Osteocyte (in vitro differentiated cells): Measurements from ENCODE around the gene IQCH. TPM values are rescaled to one million over a fixed set of nuclear protein-coding genes. Genes with fewer than 3 reads are reported as not detected.

Experiments used
- DNase-seq: peaks from one replicate; pipeline ENCODE4 v3.0.0; 2021; ENCODE audit warnings: mixed read lengths; ENCODE audit not compliant: unreplicated experiment; ENCODE audit errors: extremely low spot score
- H3K27ac Mint-ChIP-seq: one replicate; pipeline ENCODE4 v1.8.0; 2021; ENCODE audit warnings: mild to moderate bottlenecking, mixed read lengths; ENCODE audit not compliant: unreplicated experiment
- H3K27me3 Mint-ChIP-seq: one replicate; pipeline ENCODE4 v1.8.0; 2021; ENCODE audit warnings: mixed read lengths; ENCODE audit not compliant: unreplicated experiment
- H3K36me3 Mint-ChIP-seq: one replicate; pipeline ENCODE4 v1.8.0; 2021; ENCODE audit warnings: mixed read lengths; ENCODE audit not compliant: unreplicated experiment
- H3K4me1 Mint-ChIP-seq: one replicate; pipeline ENCODE4 v1.8.0; 2021; ENCODE audit warnings: mixed read lengths; ENCODE audit not compliant: unreplicated experiment
- H3K4me3 Mint-ChIP-seq: one replicate; pipeline ENCODE4 v1.8.0; 2021; ENCODE audit warnings: mild to moderate bottlenecking, moderate library complexity, mixed read lengths; ENCODE audit not compliant: unreplicated experiment
- H3K9me3 Mint-ChIP-seq: one replicate; pipeline ENCODE4 v1.8.0; 2021; ENCODE audit warnings: mixed read lengths; ENCODE audit not compliant: unreplicated experiment
- total RNA-seq: library from RNA; stranded (reverse); gene quantifications from 2 replicates; pipeline ENCODE4 v1.2.1, GENCODE V29; 2021
- TF ChIP-seq, protein P1 (sequence below): fragments of 200-600 bp; sonication (generic); IDR thresholded peaks from 2 replicates; pipeline ENCODE4 v1.5.0; 2021; ENCODE audit warnings: antibody characterized with exemption, mild to moderate bottlenecking, moderate library complexity

The IQCH gene
- total RNA-seq, 1 donor from 2014 or later, result 2.0 TPM

DNA sequence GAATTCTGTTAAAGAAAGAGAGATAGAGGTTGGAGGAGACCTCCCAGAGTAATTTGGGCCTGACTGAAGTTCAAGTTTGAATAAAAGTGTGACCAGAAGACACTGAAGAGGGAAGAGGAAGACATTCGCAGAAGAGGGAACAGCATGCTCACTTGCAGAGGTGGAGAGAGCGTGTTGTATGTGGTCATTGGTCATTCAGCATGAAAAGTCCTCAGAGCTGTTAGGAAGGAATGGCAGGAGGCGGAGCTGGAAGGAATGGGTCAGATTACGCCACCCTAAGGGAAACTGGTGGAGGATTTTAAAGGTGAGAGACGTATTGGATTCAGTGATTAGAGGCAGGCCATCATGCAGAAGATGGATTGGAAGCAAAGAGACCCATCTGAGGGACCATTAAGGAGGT, 41.6 kb downstream of the IQCH start:
- Mint-ChIP-seq H3K4me3 (no peak overlapping the region), H3K4me1 (no peaks in the 10 kb centered on the region), H3K27me3 (no peaks in the 10 kb centered on the region), H3K9me3 (no peaks in the 10 kb centered on the region), H3K27ac (no peak overlapping the region), H3K36me3 (no peaks in the 10 kb centered on the region)
- no peak for DNase-seq
- TF ChIP-seq, protein P1, sequence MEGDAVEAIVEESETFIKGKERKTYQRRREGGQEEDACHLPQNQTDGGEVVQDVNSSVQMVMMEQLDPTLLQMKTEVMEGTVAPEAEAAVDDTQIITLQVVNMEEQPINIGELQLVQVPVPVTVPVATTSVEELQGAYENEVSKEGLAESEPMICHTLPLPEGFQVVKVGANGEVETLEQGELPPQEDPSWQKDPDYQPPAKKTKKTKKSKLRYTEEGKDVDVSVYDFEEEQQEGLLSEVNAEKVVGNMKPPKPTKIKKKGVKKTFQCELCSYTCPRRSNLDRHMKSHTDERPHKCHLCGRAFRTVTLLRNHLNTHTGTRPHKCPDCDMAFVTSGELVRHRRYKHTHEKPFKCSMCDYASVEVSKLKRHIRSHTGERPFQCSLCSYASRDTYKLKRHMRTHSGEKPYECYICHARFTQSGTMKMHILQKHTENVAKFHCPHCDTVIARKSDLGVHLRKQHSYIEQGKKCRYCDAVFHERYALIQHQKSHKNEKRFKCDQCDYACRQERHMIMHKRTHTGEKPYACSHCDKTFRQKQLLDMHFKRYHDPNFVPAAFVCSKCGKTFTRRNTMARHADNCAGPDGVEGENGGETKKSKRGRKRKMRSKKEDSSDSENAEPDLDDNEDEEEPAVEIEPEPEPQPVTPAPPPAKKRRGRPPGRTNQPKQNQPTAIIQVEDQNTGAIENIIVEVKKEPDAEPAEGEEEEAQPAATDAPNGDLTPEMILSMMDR, result no peak

GRCh38 chr15:67296684-67297083, 42.1 kb downstream of the IQCH start:
- H3K4me1 Mint-ChIP-seq, result no peaks in the 10 kb centered on the region
- H3K27me3 Mint-ChIP-seq, result no peaks in the 10 kb centered on the region
- H3K36me3 Mint-ChIP-seq, result no peaks in the 10 kb centered on the region
- H3K9me3 Mint-ChIP-seq, result no peaks in the 10 kb centered on the region
- H3K27ac Mint-ChIP-seq, result no peak overlapping the region
- TF ChIP-seq, protein P1, result no peak
- no peak overlapping the region for H3K4me3 Mint-ChIP-seq
- DNase-seq, result no peak

DNA sequence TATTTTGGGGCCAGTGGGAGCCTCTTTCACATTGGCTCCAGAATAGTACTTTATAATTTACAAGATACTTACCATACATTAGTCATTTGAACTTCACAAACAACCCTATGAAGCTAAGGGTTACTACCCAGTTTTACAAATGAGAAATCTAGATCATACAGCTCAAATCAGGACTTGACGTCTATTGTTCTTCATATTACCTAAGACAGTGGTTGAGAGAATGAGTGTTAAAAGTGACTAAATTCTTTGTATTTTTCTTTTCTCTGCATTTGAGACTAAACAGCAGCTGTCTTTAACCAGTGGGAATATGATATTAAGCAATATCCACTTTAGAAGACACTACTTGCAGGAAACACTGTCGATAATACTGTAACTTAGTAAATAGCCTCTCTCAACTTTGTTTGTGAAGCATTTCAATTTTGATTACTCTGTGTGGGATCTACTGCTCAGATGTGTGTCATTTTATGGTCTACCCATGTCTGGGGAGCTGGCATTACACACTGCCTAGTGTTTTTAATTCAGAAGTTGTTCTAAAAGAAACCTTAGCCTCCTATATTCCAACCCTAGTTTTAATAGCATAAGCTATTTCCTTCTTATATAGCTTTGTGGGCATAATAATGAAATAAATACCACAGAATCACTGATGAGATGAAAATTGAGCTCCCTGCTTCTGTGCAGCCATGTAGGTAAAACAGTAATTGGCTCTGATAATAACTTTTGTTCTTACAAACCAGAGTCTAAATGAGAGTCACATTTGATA, 45.9 kb downstream of the IQCH start:
- no peak overlapping the region for H3K27ac Mint-ChIP-seq
- no peaks in the 10 kb centered on the region for H3K9me3 Mint-ChIP-seq
- H3K4me3 Mint-ChIP-seq, result no peak overlapping the region
- TF ChIP-seq, protein P1, result no peak
- H3K36me3 Mint-ChIP-seq, result no peaks in the 10 kb centered on the region
- H3K27me3 Mint-ChIP-seq, result no peaks in the 10 kb centered on the region
- DNase-seq, result no peak
- H3K4me1 Mint-ChIP-seq, result peaks cover 7% of the 10 kb centered on the region

DNA sequence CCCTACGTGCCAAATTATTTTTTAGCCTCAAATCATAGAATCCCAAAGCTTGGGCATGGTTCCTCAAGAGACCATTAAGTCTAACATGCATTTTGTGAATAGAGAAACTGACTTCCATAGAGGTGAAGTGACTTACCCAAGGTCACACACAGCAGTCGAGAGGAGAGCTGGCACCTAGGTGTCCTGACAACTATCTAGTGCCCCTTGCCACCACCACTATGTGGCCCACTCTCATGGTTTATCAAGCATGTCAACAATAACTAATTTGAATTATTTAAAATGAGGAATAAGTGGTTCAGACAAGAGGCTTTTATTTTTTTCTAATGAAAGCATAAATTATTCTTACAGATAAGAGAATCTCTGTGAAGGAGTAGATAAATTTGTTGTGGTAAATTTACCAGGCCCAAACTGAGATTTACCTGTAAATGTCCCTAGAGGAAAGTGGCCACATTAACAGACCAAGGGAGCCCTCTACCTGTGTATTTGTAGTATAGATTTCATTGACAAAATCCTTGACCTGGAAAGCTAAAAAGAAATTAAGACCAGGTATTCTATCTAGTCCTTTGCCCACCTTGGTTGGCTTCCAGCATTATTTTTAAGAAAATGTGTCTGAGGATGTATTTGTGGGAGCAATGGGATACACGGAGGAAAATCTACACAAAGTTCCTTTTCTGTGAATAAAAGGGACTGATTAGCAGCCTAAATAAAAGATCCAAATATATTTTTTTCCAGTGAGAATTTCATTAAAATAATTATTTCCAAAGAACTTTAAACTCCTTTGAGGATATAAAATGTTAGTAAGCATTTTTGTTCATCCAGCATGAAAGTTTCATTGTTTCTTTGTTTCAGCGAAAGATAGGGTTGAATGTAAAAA, 49.1 kb downstream of the IQCH start:
- H3K4me1 Mint-ChIP-seq, result peaks cover 30% of the 10 kb centered on the region
- H3K27me3 Mint-ChIP-seq, result no peaks in the 10 kb centered on the region
- TF ChIP-seq, protein P1, result peak; percentile 56
- H3K27ac Mint-ChIP-seq, result no peak overlapping the region
- no peak for DNase-seq
- H3K4me3 Mint-ChIP-seq, result no peak overlapping the region
- no peaks in the 10 kb centered on the region for H3K36me3 Mint-ChIP-seq
- H3K9me3 Mint-ChIP-seq, result no peaks in the 10 kb centered on the region

- Mint-ChIP-seq H3K27me3 (no peaks in the 10 kb centered on the region), H3K36me3 (no peaks in the 10 kb centered on the region), H3K27ac (no peak overlapping the region), H3K4me3 (no peak overlapping the region), H3K9me3 (no peaks in the 10 kb centered on the region), H3K4me1 (peaks cover 30% of the 10 kb centered on the region)
- TF ChIP-seq, protein P1, result no peak
- no peak for DNase-seq
Observed at GRCh38 chr15:67304778-67305177, 50.2 kb downstream of the IQCH start.
